ENCODE measurements around the gene RDH5.
A peak's percentile ranks its signal among the peaks of the same experiment; 100 is the strongest.

RDH5 gene

DNA sequence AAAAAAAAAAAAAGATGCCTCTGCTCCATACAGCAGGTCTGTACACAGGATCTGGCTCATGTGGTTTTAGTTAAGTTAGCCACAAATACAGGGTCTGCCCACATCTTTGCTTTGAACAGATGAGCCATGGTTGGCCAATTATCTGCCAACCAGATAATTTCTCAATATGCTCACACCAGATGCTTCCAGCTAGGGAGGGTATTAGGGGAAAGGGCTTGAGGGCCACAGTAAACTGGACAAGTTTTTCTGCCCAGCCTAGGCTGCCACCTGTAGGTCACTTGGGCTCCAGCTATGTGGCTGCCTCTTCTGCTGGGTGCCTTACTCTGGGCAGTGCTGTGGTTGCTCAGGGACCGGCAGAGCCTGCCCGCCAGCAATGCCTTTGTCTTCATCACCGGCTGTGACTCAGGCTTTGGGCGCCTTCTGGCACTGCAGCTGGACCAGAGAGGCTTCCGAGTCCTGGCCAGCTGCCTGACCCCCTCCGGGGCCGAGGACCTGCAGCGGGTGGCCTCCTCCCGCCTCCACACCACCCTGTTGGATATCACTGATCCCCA is 776 bp downstream of the RDH5 start:
- peak; percentile 38 for TF ChIP-seq CTCF (IDR thresholded peaks at IDR 0.05; ENCODE audit: insufficient read depth, low read length, poor library complexity, severe bottlenecking)
- DNase-seq (ENCODE audit: extremely low read depth, insufficient read length): no peak
- H3K36me3 ChIP-seq (ENCODE audit: control insufficient read depth, insufficient read depth, low read length): peaks cover 8% of the 10 kb centered on the region
- H3K27me3 ChIP-seq (replicated peaks; ENCODE audit: control insufficient read depth, insufficient read depth, low read length): no peaks in the 10 kb centered on the region
- no peak overlapping the region for H3K4me3 ChIP-seq (replicated peaks; ENCODE audit: low read depth, low read length)

DNA sequence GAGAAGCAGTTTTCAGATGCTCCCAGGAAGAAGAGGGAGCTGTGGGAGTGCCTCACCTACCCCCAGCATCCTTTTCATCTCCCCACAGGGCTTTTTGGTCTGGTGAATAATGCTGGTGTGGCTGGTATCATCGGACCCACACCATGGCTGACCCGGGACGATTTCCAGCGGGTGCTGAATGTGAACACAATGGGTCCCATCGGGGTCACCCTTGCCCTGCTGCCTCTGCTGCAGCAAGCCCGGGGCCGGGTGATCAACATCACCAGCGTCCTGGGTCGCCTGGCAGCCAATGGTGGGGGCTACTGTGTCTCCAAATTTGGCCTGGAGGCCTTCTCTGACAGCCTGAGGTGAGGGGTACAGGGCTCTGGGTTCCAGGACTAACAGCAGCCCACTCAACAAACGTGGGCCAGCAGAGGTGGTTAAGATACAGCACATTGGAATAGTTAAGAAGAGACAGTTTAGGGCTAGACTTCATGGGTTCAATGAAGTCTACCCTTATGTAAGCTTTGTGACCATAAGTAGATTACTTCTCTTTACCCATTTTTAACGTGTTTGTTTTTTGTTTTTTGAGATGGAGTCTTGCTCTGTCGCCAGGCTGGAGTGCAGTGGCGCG is 1.5 kb downstream of the RDH5 start:
- peaks cover 9% of the 10 kb centered on the region for H3K36me3 ChIP-seq (ENCODE audit: control insufficient read depth, insufficient read depth, low read length)
- DNase-seq (ENCODE audit: extremely low read depth, insufficient read length): no peak
- TF ChIP-seq CTCF (IDR thresholded peaks at IDR 0.05; ENCODE audit: insufficient read depth, low read length, poor library complexity, severe bottlenecking): no peak

GRCh38 chr12:55722948-55723347 is 2.8 kb downstream of the RDH5 start:
- H3K27me3 ChIP-seq (replicated peaks; ENCODE audit: control insufficient read depth, insufficient read depth, low read length): no peaks in the 10 kb centered on the region
- peaks cover 9% of the 10 kb centered on the region for H3K36me3 ChIP-seq (ENCODE audit: control insufficient read depth, insufficient read depth, low read length)
- no peak overlapping the region for H3K4me3 ChIP-seq (replicated peaks; ENCODE audit: low read depth, low read length)
- no peak for DNase-seq (ENCODE audit: extremely low read depth, insufficient read length)
- no peak for TF ChIP-seq CTCF (IDR thresholded peaks at IDR 0.05; ENCODE audit: insufficient read depth, low read length, poor library complexity, severe bottlenecking)

More for the DNA sequence above, 1.5 kb downstream of the RDH5 start:
- no peak overlapping the region for H3K4me3 ChIP-seq (replicated peaks; ENCODE audit: low read depth, low read length)
- no peaks in the 10 kb centered on the region for H3K27me3 ChIP-seq (replicated peaks; ENCODE audit: control insufficient read depth, insufficient read depth, low read length)

GRCh38 chr12:55723516-55724225 is 3.5 kb downstream of the RDH5 start:
- Histone ChIP-seq H3K27me3 (replicated peaks; ENCODE audit: control insufficient read depth, insufficient read depth, low read length) (no peaks in the 10 kb centered on the region), H3K36me3 (ENCODE audit: control insufficient read depth, insufficient read depth, low read length) (peaks cover 9% of the 10 kb centered on the region), H3K4me3 (replicated peaks; ENCODE audit: low read depth, low read length) (no peak overlapping the region)
- no peak for TF ChIP-seq CTCF (IDR thresholded peaks at IDR 0.05; ENCODE audit: insufficient read depth, low read length, poor library complexity, severe bottlenecking)
- no peak for DNase-seq (ENCODE audit: extremely low read depth, insufficient read length)

DNA sequence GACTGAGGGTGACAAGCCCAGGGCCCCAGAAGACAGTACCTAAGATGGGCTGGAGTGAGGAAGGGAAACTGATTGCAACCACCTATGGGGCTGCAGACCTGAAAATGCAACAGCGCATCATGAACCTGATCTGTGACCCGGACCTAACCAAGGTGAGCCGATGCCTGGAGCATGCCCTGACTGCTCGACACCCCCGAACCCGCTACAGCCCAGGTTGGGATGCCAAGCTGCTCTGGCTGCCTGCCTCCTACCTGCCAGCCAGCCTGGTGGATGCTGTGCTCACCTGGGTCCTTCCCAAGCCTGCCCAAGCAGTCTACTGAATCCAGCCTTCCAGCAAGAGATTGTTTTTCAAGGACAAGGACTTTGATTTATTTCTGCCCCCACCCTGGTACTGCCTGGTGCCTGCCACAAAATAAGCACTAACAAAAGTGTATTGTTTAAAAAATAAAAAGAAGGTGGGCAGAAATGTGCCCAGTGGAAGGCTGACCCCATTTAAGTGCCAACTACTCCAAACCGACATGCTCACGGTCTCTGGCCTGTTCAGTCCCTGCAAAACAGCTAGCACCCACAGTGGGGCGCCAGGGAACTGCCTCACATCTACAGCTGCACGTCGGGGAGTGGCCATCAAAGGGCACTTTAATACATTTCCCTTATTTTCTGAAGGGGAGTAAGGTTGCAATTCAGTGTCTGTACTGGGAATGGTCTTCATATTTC is 4.2 kb downstream of the RDH5 start:
- no peak overlapping the region for H3K4me3 ChIP-seq (replicated peaks; ENCODE audit: low read depth, low read length)
- no peaks in the 10 kb centered on the region for H3K27me3 ChIP-seq (replicated peaks; ENCODE audit: control insufficient read depth, insufficient read depth, low read length)
- DNase-seq (ENCODE audit: extremely low read depth, insufficient read length): no peak
- H3K36me3 ChIP-seq (ENCODE audit: control insufficient read depth, insufficient read depth, low read length): peaks cover 9% of the 10 kb centered on the region
- TF ChIP-seq CTCF (IDR thresholded peaks at IDR 0.05; ENCODE audit: insufficient read depth, low read length, poor library complexity, severe bottlenecking): peak; percentile 75

Data from GM06990 (cell line).